Neural cell (in vitro differentiated cells): ENCODE results near the gene USP4. TPM values are rescaled to one million over a fixed set of nuclear protein-coding genes. Genes with fewer than 3 reads are reported as not detected.

Source experiments
- H2AFZ ChIP-seq: fragments of 200-600, 300-800 bp; sonication (generic), shearing (Covaris generic); 2 replicates; pipeline ENCODE4 v1.6.0; 2014; ENCODE audit warnings: low read depth, mild to moderate bottlenecking, antibody characterized with exemption, low read length, moderate library complexity
- H3F3A ChIP-seq: fragments of 200-600 bp; shearing (Covaris generic); 2 replicates; pipeline ENCODE4 v1.6.1; 2016; ENCODE audit warnings: mild to moderate bottlenecking, moderate library complexity, mixed read lengths, antibody characterized with exemption, low read length; ENCODE audit not compliant: insufficient read depth, poor library complexity, severe bottlenecking
- H3K27ac ChIP-seq: fragments of 200-600, 300-800 bp; sonication (generic), shearing (Covaris generic); 2 replicates; pipeline ENCODE4 v1.5.1; 2014; ENCODE audit warnings: mild to moderate bottlenecking, low read length, moderate library complexity
- H3K27me3 ChIP-seq: fragments of 300-800, 200-600 bp; sonication (generic), shearing (Covaris generic); 2 replicates; pipeline ENCODE4 v1.6.0; 2014; ENCODE audit warnings: mild to moderate bottlenecking, low read depth, low read length, moderate library complexity; ENCODE audit not compliant: insufficient read depth
- H3K36me3 ChIP-seq: fragments of 300-800, 200-600 bp; sonication (generic), shearing (Covaris generic); 2 replicates; pipeline ENCODE4 v1.5.1; 2014; ENCODE audit warnings: mild to moderate bottlenecking, antibody characterized with exemption, low read length, moderate library complexity; ENCODE audit not compliant: insufficient read depth
- H3K4me2 ChIP-seq: fragments of 300-800, 200-600 bp; sonication (generic), shearing (Covaris generic); 2 replicates; pipeline ENCODE4 v1.6.0; 2014; ENCODE audit warnings: mild to moderate bottlenecking, low read length
- H3K4me3 ChIP-seq: fragments of 300-800, 200-600 bp; sonication (generic), shearing (Covaris generic); 2 replicates; pipeline ENCODE4 v1.5.1; 2014; ENCODE audit warnings: mild to moderate bottlenecking, low read length, moderate library complexity
- H3K79me2 ChIP-seq: fragments of 200-600 bp; shearing (Covaris generic); replicated peaks from 2 replicates; pipeline ENCODE4 v1.6.0; 2014; ENCODE audit warnings: mild to moderate bottlenecking, low read length, moderate library complexity; ENCODE audit not compliant: insufficient read depth
- H3K9ac ChIP-seq: fragments of 300-800, 200-600 bp; sonication (generic), shearing (Covaris generic); 2 replicates; pipeline ENCODE4 v1.6.1; 2016; ENCODE audit warnings: mild to moderate bottlenecking, low read length, mixed read lengths
- H3K9me2 ChIP-seq: fragments of 200-600 bp; shearing (Covaris generic); 2 replicates; pipeline ENCODE4 v1.6.1; 2016; ENCODE audit warnings: mild to moderate bottlenecking, low read length, mixed read lengths; ENCODE audit not compliant: insufficient read depth
- H3K9me3 ChIP-seq: fragments of 200-600, 300-800 bp; sonication (generic), shearing (Covaris generic); 2 replicates; pipeline ENCODE4 v1.6.1; 2016; ENCODE audit warnings: mild to moderate bottlenecking, mixed run types, low read length, moderate library complexity, mixed read lengths
- H4K20me1 ChIP-seq: fragments of 200-600 bp; shearing (Covaris generic); 2 replicates; pipeline ENCODE4 v1.6.1; 2016; ENCODE audit warnings: mild to moderate bottlenecking, mixed run types; ENCODE audit not compliant: insufficient read depth
- EP300 ChIP-seq: fragments of 450-650 bp; conservative IDR thresholded peaks from 2 replicates; pipeline ENCODE4 v1.6.1; 2014; ENCODE audit warnings: antibody characterized with exemption, mild to moderate bottlenecking, moderate library complexity; ENCODE audit not compliant: poor library complexity, severe bottlenecking
- EZH2 ChIP-seq: fragments of 200-600, 300-800 bp; shearing (Covaris generic), sonication (generic); IDR thresholded peaks from 2 replicates; pipeline ENCODE4 v1.6.1; 2014; ENCODE audit warnings: antibody characterized with exemption, low read length, borderline replicate concordance, mild to moderate bottlenecking; ENCODE audit not compliant: insufficient read depth, poor library complexity, severe bottlenecking
- MXI1 ChIP-seq: fragments of 450-650 bp; conservative IDR thresholded peaks from 2 replicates; pipeline ENCODE4 v1.6.1; 2014; ENCODE audit warnings: antibody characterized with exemption, mild to moderate bottlenecking; ENCODE audit not compliant: poor library complexity, severe bottlenecking
- POLR2AphosphoS5 ChIP-seq: IDR thresholded peaks from 2 replicates; pipeline ENCODE4 v1.6.1; 2012
- RAD21 ChIP-seq: fragments of 450-650 bp; conservative IDR thresholded peaks from 2 replicates; pipeline ENCODE4 v1.6.1; 2014; ENCODE audit warnings: antibody characterized with exemption, mild to moderate bottlenecking, moderate library complexity
- SMC3 ChIP-seq: fragments of 450-650 bp; conservative IDR thresholded peaks from 2 replicates; pipeline ENCODE4 v1.6.1; 2014; ENCODE audit warnings: antibody characterized with exemption, mild to moderate bottlenecking, moderate library complexity; ENCODE audit not compliant: poor library complexity
- TAF1 ChIP-seq: IDR thresholded peaks from 2 replicates; pipeline ENCODE4 v1.6.1; 2012; ENCODE audit warnings: low read depth
- polyA minus RNA-seq: library from RNA; depleted of rRNA, polyadenylated mRNA; stranded (reverse); fragments of >200 nt; gene quantifications from 2 replicates; pipeline ENCODE4 v1.2.3, GENCODE V29; 2014
- polyA plus RNA-seq: library from polyadenylated mRNA; depleted of rRNA; stranded (reverse); fragments of >200 nt; gene quantifications from 2 replicates; pipeline ENCODE4 v1.2.3, GENCODE V29; 2014
- TF ChIP-seq, protein P1 (sequence below): fragments of 450-650 bp; IDR thresholded peaks from 2 replicates; pipeline ENCODE4 v1.5.1; 2014; ENCODE audit warnings: antibody characterized with exemption, mild to moderate bottlenecking, moderate library complexity; ENCODE audit not compliant: poor library complexity, severe bottlenecking
- TF ChIP-seq, protein P2 (sequence below): IDR thresholded peaks from 2 replicates; pipeline ENCODE4 v1.6.1; 2012; ENCODE audit warnings: borderline replicate concordance

The USP4 gene, protein sequence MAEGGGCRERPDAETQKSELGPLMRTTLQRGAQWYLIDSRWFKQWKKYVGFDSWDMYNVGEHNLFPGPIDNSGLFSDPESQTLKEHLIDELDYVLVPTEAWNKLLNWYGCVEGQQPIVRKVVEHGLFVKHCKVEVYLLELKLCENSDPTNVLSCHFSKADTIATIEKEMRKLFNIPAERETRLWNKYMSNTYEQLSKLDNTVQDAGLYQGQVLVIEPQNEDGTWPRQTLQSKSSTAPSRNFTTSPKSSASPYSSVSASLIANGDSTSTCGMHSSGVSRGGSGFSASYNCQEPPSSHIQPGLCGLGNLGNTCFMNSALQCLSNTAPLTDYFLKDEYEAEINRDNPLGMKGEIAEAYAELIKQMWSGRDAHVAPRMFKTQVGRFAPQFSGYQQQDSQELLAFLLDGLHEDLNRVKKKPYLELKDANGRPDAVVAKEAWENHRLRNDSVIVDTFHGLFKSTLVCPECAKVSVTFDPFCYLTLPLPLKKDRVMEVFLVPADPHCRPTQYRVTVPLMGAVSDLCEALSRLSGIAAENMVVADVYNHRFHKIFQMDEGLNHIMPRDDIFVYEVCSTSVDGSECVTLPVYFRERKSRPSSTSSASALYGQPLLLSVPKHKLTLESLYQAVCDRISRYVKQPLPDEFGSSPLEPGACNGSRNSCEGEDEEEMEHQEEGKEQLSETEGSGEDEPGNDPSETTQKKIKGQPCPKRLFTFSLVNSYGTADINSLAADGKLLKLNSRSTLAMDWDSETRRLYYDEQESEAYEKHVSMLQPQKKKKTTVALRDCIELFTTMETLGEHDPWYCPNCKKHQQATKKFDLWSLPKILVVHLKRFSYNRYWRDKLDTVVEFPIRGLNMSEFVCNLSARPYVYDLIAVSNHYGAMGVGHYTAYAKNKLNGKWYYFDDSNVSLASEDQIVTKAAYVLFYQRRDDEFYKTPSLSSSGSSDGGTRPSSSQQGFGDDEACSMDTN
- polyA plus RNA-seq: 35.5 and 42.7 TPM in 2 replicates
- polyA minus RNA-seq: 36.5 and 47.1 TPM in 2 replicates

DNA sequence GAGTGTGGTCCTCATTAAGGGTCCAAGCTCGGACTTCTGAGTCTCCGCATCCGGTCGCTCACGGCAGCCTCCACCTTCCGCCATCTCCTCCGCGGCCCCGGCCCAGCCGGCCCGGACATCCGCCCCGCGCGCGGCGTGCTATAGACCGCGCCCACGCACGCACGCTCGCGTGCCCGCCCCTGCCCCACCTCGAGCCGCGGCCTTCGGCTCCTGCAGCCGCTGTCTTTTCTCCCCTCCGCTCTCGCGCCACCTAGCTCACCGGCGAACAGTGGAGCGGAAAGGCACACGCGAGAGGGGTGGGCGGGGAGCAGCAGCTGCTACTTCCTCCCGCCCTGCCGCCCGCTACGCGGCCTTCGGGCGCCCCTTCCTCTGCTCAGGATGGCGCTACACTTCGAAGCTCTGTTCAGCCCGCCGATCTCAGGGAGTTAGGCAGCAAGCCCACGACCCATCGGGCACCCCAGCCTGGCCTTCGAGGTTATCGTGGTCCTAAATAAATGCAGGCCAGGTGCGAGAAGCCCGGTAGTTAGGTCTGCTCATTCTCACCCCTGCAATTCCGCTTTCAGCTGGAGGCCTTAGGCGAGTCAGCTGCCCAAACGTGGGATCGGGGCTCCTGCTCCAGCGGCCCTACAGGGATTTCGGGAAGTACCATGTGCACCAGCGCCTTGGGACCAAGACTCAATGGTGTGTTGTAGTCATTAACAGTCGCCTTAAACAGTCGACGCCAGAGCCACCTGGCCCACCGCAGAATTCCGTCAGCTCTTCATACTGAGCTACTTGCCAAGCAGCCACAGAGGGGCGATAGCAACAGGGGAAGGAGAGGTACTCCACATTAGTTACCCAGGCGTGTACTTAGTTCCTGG lies at the start of gene USP4:
Gene USP4, minus strand, starts transcription at position 113 of the 860 bp plus-strand sequence. Its CDS starts 29 bp downstream, at position 84.
- Histone ChIP-seq H3K79me2 (peaks cover 24% of the 10 kb centered on the region), H3F3A (peaks cover 3% of the 10 kb centered on the region), H3K9ac (peak within 1 kb of the TSS; percentile 82), H3K27me3 (no peaks in the 10 kb centered on the region), H2AFZ (peak within 1 kb of the TSS; percentile 77), H3K9me3 (no peaks in the 10 kb centered on the region), H3K4me2 (peak within 1 kb of the TSS; percentile 96), H3K4me3 (peak within 1 kb of the TSS; percentile 96), H4K20me1 (no peaks in the 10 kb centered on the region), H3K9me2 (no peaks in the 10 kb centered on the region), H3K36me3 (no peaks in the 10 kb centered on the region), H3K27ac (peak within 1 kb of the TSS; percentile 87)
- TF ChIP-seq POLR2AphosphoS5: peak; percentile 58
- peak; percentile 68 for TF ChIP-seq RAD21
- TF ChIP-seq MXI1: peak; percentile 91
- no peak for TF ChIP-seq TAF1
- peak; percentile 74 for TF ChIP-seq SMC3
- peak; percentile 39 for TF ChIP-seq EP300
- TF ChIP-seq EZH2: no peak
- TF ChIP-seq, protein P1, sequence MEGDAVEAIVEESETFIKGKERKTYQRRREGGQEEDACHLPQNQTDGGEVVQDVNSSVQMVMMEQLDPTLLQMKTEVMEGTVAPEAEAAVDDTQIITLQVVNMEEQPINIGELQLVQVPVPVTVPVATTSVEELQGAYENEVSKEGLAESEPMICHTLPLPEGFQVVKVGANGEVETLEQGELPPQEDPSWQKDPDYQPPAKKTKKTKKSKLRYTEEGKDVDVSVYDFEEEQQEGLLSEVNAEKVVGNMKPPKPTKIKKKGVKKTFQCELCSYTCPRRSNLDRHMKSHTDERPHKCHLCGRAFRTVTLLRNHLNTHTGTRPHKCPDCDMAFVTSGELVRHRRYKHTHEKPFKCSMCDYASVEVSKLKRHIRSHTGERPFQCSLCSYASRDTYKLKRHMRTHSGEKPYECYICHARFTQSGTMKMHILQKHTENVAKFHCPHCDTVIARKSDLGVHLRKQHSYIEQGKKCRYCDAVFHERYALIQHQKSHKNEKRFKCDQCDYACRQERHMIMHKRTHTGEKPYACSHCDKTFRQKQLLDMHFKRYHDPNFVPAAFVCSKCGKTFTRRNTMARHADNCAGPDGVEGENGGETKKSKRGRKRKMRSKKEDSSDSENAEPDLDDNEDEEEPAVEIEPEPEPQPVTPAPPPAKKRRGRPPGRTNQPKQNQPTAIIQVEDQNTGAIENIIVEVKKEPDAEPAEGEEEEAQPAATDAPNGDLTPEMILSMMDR: peak; percentile 70
- TF ChIP-seq, protein P2, sequence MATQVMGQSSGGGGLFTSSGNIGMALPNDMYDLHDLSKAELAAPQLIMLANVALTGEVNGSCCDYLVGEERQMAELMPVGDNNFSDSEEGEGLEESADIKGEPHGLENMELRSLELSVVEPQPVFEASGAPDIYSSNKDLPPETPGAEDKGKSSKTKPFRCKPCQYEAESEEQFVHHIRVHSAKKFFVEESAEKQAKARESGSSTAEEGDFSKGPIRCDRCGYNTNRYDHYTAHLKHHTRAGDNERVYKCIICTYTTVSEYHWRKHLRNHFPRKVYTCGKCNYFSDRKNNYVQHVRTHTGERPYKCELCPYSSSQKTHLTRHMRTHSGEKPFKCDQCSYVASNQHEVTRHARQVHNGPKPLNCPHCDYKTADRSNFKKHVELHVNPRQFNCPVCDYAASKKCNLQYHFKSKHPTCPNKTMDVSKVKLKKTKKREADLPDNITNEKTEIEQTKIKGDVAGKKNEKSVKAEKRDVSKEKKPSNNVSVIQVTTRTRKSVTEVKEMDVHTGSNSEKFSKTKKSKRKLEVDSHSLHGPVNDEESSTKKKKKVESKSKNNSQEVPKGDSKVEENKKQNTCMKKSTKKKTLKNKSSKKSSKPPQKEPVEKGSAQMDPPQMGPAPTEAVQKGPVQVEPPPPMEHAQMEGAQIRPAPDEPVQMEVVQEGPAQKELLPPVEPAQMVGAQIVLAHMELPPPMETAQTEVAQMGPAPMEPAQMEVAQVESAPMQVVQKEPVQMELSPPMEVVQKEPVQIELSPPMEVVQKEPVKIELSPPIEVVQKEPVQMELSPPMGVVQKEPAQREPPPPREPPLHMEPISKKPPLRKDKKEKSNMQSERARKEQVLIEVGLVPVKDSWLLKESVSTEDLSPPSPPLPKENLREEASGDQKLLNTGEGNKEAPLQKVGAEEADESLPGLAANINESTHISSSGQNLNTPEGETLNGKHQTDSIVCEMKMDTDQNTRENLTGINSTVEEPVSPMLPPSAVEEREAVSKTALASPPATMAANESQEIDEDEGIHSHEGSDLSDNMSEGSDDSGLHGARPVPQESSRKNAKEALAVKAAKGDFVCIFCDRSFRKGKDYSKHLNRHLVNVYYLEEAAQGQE: no peak
